Activated T-cell treated with anti-CD3 and anti-CD28 coated beads for 1 hour (primary cell): ENCODE measurements around the gene BLVRA.
"Not testable (repeated sequence)": the region's sequence is repeated elsewhere in the genome, so short reads cannot be mapped to it uniquely, and the experiment has no call there.

Experiments
- DNase-seq: peaks from one replicate; pipeline ENCODE4 v3.0.0-alpha.2; 2020; ENCODE audit warnings: low read depth

The BLVRA gene

DNA sequence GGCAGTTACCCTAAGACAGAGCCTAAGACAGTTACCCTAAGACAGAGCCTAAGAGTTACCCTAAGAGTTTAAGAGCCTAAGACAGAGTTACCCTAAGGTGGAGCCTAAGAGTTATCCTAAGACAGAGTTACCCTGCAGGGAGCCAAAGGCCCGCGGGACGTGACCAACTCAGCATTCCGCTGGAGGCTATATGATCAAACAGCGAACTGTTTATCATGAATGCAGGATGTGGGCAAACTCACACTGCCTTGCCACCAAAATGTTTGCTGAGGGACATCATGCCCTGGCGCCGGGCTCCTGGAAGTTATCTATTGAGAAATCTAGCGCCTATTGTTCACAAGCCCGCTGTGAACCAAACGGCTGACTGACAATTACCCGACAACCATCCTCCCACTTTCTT is 49.9 kb downstream of the BLVRA start:
- DNase-seq = no peak

DNA sequence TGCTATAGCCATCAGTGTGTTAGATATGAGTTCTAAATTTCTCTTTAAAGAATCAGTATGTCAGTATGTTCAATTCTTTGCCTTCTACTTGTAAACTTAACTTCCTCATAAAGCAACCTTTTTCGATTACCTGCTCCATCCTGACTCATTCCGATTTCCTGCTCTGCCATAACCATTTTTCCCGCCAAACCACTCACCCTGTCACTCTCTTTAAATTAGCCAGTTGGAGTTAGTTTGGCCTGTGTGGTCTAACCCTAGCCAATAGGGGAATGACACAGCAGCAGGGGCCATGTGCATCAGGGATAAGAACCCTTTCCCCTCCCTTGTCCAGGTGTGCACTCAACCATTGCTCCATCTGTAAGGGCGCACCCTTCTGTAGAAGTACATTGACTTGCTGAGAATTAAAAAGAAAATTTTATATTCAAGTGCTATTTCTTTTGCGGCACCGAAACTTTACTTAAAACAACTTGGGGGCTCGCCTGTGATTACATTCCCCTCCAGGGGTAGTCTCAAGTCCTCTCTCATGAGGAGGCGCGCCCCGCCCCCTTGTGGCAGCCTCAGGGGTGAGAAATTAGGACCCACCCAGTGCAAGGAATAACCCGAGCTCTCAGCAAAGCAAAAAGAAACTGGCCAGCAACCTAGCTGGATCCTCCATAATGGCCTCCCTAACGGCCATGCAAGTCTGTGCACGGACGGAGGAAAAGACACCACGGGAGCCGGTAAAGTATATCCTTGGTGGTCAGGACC is 51.9 kb downstream of the BLVRA start:
- peak; percentile 36 for DNase-seq

DNA sequence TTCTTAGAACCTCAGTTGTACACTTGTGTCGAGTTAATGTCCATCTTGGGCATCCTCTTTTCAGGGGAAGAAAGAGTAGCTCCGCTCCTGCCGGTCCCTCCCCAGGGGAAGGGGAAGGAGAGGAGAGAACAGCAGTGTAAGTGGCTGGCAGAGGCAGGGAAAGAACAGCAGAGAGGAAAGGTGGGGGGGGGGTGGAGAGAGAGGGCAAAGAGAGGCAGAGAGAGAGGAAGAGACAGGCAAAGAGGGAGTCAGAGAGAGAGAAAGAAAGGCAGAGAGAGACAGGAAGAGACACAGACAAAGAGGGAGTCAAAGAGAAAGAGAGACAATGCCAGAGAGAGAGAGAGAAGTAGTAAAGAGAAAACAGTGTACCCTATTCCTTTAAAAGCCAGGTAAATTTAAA is 56.9 kb downstream of the BLVRA start:
- DNase-seq = no peak

DNA sequence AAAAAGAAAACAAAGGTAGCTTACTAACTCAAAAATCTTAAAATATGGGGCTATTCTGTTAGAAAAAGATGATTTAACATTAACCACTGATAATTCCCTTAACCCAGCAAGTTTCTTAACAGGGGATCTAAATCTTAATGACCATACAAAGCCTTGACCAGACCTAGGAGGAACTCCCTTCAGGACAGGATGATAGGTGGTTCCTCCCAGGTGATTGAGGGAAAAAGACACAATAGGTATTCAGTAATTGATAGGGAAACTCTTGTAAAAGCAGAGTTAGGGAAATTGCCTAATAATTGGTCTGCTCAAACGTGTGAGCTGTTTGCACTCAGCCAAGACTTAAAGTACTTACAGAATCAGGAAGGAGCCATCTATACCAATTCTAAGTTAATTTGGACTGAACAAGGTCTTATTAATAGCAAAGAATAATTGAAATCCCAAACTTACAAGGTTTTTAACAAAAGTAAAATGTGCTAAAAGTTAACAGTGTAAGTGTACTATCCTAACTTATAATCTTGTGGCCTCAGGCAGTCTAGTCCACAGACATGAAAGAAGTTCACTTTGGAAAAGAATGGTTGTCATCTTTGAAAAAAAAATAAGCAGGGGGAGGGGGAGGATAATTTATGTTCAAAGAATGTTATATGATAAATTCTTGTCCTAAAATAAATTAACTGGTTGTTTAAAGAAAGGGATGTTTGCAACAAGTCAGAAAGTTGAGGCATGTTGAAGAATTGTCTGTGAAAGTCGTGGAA is 57.7 kb downstream of the BLVRA start:
- not testable (repeated sequence) for DNase-seq

DNA sequence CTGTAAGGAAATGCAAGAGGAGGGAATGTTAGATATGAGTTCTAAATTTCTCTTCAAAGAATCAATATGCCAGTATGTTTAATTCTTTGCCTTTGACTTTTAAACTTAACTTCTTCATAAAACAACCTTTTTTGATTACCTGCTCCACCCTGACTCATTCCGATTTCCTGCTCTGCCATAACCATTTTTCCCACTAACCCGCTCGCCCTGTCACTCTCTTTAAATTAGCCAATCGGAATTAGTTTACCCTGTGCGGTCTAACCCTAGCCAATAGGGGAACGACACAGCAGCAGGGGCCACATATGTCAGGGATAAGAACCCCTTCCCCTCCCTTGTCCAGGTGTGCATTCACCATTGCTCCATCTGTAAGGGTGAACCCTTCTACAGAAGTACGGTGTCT is 64.9 kb downstream of the BLVRA start:
- not testable (repeated sequence) for DNase-seq

DNA sequence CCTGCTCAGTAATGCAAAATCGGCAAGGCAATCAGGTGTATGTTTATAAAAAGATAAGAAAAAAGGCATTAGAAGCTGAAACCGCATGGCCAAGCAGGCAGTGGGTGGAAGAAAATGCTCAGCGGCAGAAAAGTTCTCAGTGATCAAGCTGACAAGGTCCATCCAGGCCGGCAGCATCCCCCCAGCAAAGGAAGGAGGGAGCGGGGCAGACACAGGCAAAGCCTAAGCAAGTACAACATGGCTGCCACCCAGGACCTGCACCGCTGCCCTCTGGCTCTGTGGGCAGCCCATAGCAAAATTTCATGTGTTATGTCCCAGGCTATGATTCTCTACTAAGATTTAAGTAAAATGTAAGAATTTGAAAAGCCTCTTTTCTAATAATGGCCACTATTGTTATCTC is 65.5 kb downstream of the BLVRA start:
- DNase-seq = no peak

DNA sequence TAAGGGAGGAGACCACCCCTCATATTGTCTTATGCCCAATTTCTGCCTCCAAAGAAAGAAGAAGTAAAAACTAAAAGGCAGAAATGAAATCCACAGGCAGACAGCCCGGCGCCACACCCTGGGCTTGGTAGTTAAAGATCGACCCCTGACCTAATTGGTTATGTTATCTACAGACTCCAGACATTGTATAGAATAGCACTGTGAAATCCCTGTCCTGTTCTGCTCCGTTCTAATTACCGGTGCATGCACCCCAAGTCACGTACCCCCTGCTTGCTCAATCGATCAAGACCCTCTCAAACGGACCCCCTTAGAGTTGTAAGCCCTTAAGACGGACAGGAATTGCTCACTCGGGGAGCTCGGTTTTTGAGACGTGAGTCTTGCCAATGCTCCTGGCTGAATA is 66.0 kb downstream of the BLVRA start:
- not testable (repeated sequence) for DNase-seq

DNA sequence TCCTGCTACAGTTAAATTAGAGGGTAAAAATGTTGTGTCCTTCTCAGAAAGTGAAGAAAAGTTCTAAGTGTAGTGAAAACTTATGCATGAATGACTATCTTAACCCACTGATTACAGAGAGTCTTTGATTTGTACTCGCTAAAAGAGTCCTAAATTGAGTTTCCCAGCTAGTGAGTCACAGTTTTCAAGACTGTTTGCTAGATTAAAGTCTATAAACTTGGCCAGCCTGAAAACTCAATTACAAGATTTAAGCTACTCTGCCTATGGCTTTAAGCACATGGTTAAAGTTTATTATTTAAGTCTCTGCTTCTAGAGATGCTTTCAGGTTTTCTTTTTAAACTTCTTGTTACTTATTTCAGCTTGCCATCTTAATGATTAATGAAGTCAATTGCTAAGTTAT is 66.5 kb downstream of the BLVRA start:
- DNase-seq = no peak

DNA sequence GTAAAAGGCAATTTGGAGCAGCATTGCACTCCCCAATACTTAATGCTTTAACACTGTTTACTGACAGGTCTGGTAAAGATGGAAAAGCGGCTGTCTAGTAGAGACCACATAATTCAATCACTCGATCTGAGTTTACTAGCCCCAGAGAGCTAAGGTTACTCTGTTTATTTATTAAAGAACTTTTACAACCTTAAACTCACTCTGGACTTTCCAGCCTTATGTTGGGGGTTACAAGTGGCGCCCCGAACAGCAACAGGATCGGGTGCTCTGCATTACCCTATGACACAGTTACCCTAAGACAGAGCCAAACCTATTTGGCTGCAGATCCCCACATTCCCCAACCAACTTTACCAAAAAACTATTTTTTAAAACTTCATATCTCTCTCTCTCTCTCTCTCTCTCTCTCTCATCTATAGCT is 66.9 kb downstream of the BLVRA start:
- DNase-seq = no peak

DNA sequence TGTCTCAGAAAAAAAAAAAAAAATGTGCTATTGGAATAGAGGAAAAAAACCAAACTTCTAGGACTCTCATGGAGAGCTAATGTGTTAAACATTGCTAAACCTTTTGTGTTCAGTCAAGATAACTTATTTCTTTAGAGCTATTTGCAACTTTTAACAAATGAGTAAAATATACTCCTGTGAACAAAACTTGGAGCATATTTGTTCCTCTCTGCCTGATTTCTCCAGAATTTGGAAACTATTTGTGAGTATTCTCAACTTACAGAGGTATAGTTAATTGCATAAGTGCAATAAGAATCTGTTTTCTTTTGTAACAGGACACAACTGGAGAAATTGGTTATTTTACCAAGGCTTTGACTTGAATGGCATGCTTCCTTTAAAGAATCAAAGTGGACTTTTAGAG is 72.4 kb downstream of the BLVRA start:
- DNase-seq = not testable (repeated sequence)

DNA sequence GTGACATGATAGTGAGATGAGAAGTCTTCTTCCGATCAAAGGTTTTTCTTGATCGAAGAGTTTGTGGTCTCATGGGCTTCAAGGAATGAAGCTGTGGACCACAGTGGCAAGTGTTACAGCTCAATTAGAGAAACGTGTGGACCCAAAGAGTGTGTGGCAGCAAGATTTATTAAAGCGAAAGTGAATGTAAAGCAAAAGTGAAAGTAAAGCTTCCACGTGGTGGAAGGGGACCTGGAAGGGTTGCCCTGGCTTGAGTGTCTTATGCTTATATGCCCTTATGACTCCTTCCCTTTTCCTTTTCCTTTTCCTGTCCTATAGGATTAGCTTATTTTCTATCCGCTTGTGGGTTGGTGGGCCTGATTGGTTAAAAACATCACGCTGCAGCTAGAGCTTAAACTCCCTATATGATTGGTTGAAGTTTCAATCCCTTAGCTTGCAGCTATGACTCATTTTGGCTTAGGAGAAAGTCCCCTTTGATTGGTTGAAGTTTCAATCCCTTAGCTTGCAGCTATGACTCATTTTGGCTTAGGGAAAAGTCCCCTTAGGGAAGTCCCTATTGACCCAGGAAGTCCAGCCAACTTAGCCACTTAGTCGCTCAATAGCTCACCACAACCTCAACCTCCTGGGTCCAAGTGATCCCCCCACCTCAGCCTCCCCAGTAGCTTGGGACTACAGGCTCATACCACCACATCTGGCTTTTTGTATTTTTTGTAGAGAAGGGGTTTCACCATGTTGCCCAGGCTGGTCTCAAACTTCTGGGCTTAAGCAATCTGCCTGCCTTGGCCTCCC is 76.2 kb downstream of the BLVRA start:
- DNase-seq = peak; percentile 2

DNA sequence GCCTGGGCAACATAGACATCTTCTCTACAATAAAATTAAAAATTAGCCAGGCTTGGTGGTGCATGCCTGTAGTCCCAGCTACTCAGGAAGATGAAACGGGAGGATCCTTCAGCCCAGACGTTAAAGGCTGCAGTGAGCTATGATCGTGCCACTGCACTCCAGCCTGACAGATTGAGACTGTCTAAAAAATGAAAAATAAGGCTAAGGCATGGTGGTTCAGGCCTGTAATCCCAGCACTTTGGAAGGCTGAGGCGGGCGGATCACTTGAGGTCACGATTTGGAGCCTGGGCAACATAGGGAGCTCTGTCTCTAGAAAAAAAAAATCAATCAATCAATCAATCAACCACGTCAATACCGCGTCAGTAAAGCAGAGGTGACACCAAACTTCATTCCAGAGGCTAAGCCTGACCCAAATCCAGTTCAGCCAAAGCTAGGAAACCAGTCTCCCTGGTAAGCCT is 79.8 kb downstream of the BLVRA start:
- no peak for DNase-seq

DNA sequence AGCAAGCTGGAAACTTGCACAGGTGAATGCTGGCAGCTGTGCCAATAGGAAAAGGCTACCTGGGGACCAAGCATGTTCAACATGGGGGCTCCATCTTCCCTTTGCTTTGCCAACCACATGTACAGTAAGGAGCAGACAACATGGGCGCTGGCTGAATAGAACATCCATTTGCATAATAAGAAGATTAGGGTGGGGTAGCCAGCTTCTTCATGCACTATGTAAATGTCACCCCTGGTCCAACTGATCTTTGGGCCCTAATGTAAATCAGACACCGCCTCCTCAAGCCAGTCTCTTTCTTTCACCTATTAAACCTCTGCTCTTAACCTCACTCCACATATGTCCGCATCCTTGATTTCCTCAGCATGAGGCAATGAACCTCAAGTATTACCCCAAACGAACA is 84.8 kb downstream of the BLVRA start:
- no peak for DNase-seq

DNA sequence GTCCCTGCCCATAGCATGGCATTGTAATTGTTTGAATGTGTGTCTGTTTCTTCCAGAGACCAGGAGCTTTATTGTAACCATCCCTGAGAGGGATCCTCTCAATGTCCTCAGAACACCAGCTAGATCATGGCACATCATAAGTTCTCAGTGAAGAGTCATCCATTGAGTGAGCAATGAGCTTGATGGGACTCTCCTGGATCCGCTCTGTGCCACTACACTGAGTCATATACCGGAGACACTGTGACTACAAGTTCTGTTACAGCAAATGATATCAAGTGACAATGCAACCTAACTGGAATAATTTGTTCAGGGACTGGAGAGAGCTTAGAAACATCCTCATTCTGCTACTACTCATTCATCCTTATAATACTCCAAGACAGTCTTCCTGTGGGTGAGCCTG is 85.8 kb downstream of the BLVRA start:
- DNase-seq = no peak

DNA sequence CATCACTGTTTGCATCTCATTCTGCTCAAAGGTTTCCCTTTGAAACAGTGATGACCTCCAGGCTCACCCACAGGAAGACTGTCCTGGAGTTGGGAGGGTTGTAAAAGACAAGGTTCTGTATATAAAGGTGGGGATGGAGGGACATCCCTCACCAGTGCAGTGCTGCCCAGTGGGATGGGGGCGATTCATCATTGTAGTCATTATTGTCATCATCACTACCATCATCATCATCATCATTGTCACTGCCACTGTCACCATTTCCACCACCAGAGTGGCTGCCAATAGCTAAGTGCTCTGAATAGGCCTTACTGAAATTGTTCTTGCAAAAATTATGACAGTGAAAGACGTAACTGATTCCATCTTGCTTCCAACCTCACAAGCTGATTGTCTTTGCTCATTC is 86.2 kb downstream of the BLVRA start:
- DNase-seq = no peak

DNA sequence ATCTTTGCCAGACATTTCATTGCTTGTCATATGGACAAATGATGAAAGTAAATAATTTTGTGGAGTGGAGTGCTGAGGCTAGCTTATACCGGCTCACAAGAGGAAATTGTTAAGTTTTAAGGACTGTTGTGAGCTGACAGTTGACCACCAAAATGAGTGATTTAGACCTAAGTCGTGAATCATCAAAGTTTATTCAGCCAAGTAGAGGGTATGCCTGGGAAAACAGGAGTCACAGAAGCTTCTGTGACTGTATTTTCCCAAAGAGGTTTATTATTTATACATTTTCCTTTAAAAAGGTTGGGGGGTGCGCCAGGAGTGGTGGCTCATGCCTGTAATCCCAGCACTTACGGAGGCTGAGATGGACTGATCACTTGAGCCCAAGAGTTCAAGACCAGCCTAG is 89.0 kb downstream of the BLVRA start:
- DNase-seq = no peak

DNA sequence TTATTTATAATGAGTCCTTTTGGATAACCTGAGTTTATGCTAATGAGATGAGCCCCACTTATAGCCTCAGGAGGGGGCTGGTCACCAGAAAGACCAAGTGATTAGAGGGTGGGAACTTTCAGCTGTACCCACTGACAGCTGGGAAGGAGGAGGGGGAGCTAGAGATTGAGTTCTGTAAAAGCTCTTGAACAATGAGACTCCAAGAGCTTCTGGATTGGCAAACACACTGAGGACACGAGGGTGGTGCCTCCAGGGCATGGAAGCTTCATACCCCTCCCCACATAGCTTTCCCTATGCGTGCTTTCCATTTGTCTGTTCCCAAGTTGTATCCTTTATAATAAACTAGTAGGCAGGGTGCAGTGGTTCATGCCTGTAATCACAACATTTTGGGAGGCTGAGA is 90.6 kb downstream of the BLVRA start:
- no peak for DNase-seq

DNA sequence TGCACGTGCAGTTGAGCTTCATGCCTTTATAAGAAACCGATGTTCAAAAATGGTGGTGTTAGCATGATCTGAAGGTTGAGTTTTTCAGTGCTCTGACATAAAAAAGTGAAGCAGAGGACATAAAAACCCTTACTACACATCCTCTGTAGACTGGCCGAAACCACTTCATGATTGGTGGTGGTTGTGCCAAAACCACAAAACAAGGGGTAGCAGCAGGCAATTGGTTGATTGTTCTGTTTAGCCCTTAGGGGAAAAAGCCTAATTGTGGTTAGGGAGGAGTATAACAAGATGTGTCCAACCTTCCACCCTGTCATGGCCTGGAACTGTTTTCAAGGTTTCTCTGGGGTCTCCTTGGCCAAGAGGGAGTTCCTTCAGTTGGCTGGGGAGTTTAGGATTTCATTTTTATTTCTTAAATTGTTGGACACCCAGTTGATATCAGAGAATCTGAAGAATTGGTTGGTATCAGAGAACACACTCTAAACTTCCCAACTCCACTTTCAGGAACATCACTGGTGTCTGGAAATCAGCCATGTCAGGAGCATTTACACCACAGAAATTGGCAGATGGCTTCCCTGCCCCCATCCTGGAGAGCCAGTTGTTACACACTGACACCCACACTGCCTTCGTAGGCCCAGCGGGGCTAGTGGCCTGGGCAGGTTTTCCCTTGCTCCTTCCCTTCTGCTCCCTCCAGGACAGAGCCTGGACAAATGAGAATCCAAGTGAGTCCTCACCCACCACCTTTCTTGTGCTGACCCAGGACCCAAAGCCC is 92.1 kb downstream of the BLVRA start:
- DNase-seq = no peak

DNA sequence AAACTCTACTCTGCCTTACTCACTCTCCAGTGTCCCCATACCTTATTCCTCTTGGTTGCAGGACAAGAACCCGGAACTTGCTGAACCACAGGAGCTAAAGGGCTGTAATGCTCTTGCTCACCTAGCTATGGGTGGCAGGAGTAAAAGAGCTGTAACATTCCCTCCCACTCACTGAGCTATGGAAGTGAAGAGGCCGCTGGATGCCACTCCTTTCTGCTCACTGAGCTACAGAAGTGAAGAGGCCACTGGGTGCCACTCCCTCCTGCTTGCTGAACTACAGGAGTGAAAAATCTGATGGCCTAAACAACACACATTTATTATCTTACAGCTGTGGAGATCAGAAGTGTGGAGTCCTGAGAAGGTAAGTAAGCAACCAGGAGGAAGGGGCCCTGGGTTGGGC is 93.3 kb downstream of the BLVRA start:
- DNase-seq = no peak

DNA sequence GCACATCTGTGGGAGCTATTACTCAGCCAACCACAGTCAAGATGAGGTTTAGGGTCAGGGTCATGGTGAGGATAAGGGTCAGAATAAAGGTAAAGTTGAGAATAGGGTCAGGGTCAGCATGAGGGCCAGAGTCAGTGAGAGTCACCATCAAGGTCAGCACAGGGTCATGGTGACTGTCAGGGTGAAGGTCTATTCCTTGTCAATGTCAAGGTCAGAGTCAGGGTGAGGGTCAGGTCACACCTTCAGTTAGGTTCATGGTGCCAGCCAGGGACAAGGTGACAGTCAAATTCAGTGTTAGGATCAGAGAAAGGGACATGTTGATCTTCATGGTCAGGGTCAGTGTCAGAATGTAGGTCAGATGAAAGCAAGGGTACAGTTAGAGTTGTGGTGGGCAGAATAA is 96.7 kb downstream of the BLVRA start:
- DNase-seq = no peak

DNA sequence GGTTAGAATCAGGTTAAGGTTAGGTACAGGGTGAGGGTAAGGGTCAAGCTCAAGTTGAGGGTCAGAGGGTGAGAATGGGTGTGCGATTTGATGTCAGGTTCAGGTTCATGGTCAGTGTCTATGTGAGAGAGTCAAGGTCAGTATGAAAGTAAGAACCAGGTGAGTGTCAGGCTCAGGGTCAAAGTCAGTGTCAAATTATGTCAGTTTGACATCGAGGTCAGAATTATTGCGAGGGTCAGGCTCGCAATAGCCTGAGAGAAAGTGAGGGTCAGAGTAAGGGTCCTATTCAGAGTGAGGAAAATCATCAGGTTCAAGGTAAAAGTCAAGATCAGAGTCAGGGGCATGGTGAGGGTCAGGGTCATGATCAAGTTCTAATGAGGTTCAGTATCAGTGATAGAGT is 97.8 kb downstream of the BLVRA start:
- no peak for DNase-seq
